Measurements from ENCODE around the gene COX8A. TPM values are rescaled to one million over a fixed set of nuclear protein-coding genes. Genes with fewer than 3 reads are reported as not detected.

The COX8A gene
- total and polyA plus RNA-seq, 2 of the 8 experiments (the other 6 are each of a cell fraction or from before 2014, with no cell fraction given), result 365 to 1,720 TPM

- TF ChIP-seq MAFK (IDR thresholded peaks at IDR 0.05; ENCODE audit: low read depth, low read length), result no peak
- TF ChIP-seq CBX8 (IDR thresholded peaks at IDR 0.05; ENCODE audit: borderline replicate concordance, low read depth, low read length), result no peak
- TF ChIP-seq FOSL1 (IDR thresholded peaks at IDR 0.05; ENCODE audit: insufficient read depth, low read depth, low read length), result no peak
- TF ChIP-seq CHD7 (IDR thresholded peaks at IDR 0.05; ENCODE audit: insufficient replicate concordance, low read length), result no peak
- TF ChIP-seq JUND (IDR thresholded peaks at IDR 0.05; ENCODE audit: low read length), result no peak
- no peak for TF ChIP-seq CREB1 (IDR thresholded peaks at IDR 0.05)
- TF ChIP-seq JUN (IDR thresholded peaks at IDR 0.05; ENCODE audit: low read depth, low read length), result no peak
- 0 out of 2 replicates have a peak, but pooled peaks have one; percentile 14 for TF ChIP-seq SRF (IDR thresholded peaks at IDR 0.05; ENCODE audit: low read depth, low read length)
- TF ChIP-seq EZH2 (IDR thresholded peaks at IDR 0.05; ENCODE audit: low read depth, low read length, severe bottlenecking), result no peak
- 0 out of 2 replicates have a peak, but pooled peaks have one; percentile 36 for TF ChIP-seq SP4 (IDR thresholded peaks at IDR 0.05; ENCODE audit: low read length)
Measured at GRCh38 chr11:63986156-63986931, 11.9 kb downstream of the COX8A start, which contains the start of gene OTUB1 (continued).
